Measurements from ENCODE around the gene HAUS2.
"Not testable (repeated sequence)": the region's sequence is repeated elsewhere in the genome, so short reads cannot be mapped to it uniquely, and the experiment has no call there.

DNA sequence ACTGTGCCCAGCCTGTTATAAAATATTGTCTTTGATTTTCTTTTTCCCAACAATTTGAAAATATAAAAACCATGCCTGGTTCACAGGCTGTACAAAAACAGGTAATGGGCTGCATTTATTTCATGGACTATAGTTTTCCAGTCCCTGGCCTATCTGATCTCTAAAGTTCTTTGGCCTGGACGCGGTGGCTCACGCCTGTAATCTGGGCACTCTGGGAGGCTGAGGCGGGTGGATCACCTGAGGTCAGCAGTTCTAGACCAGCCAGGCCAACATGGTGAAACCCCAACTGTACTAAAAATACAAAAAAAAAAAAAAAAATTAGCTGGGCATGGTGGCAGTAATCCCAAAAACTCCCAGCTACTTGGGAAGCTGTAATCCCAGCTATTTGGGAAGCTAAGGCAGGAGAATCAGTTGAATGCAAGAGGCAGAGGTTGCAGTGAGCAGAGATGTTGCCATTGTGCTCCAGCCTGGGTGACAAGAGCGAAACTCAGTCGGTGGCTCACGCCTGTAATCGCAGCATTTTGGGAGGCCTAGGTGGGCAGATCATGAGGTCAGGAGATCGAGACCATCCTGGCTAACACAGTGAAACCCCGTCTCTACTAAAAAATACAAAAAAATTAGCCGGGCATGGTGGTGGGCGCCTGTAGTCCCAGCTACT lies 8.0 kb downstream of the HAUS2 start:
- TF ChIP-seq, protein P1, sequence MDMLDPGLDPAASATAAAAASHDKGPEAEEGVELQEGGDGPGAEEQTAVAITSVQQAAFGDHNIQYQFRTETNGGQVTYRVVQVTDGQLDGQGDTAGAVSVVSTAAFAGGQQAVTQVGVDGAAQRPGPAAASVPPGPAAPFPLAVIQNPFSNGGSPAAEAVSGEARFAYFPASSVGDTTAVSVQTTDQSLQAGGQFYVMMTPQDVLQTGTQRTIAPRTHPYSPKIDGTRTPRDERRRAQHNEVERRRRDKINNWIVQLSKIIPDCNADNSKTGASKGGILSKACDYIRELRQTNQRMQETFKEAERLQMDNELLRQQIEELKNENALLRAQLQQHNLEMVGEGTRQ (IDR thresholded peaks at IDR 0.05) = not testable (repeated sequence)
- not testable (repeated sequence) for TF ChIP-seq CBX8 (IDR thresholded peaks at IDR 0.05); CEBPB (IDR thresholded peaks at IDR 0.05); EP300 (IDR thresholded peaks at IDR 0.05); ZSCAN20 (CRISPR knock-in tag; IDR thresholded peaks at IDR 0.05)
- TF ChIP-seq, protein P2, sequence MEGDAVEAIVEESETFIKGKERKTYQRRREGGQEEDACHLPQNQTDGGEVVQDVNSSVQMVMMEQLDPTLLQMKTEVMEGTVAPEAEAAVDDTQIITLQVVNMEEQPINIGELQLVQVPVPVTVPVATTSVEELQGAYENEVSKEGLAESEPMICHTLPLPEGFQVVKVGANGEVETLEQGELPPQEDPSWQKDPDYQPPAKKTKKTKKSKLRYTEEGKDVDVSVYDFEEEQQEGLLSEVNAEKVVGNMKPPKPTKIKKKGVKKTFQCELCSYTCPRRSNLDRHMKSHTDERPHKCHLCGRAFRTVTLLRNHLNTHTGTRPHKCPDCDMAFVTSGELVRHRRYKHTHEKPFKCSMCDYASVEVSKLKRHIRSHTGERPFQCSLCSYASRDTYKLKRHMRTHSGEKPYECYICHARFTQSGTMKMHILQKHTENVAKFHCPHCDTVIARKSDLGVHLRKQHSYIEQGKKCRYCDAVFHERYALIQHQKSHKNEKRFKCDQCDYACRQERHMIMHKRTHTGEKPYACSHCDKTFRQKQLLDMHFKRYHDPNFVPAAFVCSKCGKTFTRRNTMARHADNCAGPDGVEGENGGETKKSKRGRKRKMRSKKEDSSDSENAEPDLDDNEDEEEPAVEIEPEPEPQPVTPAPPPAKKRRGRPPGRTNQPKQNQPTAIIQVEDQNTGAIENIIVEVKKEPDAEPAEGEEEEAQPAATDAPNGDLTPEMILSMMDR (IDR thresholded peaks at IDR 0.05) = not testable (repeated sequence)
- TF ChIP-seq, protein P3, sequence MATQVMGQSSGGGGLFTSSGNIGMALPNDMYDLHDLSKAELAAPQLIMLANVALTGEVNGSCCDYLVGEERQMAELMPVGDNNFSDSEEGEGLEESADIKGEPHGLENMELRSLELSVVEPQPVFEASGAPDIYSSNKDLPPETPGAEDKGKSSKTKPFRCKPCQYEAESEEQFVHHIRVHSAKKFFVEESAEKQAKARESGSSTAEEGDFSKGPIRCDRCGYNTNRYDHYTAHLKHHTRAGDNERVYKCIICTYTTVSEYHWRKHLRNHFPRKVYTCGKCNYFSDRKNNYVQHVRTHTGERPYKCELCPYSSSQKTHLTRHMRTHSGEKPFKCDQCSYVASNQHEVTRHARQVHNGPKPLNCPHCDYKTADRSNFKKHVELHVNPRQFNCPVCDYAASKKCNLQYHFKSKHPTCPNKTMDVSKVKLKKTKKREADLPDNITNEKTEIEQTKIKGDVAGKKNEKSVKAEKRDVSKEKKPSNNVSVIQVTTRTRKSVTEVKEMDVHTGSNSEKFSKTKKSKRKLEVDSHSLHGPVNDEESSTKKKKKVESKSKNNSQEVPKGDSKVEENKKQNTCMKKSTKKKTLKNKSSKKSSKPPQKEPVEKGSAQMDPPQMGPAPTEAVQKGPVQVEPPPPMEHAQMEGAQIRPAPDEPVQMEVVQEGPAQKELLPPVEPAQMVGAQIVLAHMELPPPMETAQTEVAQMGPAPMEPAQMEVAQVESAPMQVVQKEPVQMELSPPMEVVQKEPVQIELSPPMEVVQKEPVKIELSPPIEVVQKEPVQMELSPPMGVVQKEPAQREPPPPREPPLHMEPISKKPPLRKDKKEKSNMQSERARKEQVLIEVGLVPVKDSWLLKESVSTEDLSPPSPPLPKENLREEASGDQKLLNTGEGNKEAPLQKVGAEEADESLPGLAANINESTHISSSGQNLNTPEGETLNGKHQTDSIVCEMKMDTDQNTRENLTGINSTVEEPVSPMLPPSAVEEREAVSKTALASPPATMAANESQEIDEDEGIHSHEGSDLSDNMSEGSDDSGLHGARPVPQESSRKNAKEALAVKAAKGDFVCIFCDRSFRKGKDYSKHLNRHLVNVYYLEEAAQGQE (IDR thresholded peaks at IDR 0.05) = not testable (repeated sequence)

Data from A549 (cell line).